Peyer's patch (tissue), 4 donors: ENCODE data around the gene RPS3. TPM values are rescaled to one million over a fixed set of nuclear protein-coding genes. Genes with fewer than 3 reads are reported as not detected.

ENCODE experiments used
- DNase-seq, 3 donors: peaks; one replicate each; pipeline ENCODE4 v3.0.0-alpha.2; 2017 to 2019
- H3K27ac ChIP-seq, 4 donors: fragments of 200-600 bp; sonication (generic); one replicate each; pipeline ENCODE4 v1.5.1; 2016 to 2019
- H3K27me3 ChIP-seq, 2 donors: fragments of 200-600 bp; sonication (generic); one replicate each; pipeline ENCODE4 v1.5.1; 2019
- H3K36me3 ChIP-seq, 3 donors: fragments of 200-600 bp; sonication (generic); one replicate each; pipeline ENCODE4 v1.5.1; 2016 to 2019
- H3K4me1 ChIP-seq, 4 donors: fragments of 200-600 bp; sonication (generic); one replicate each; pipeline ENCODE4 v1.5.1; 2016 to 2019
- H3K4me3 ChIP-seq, 4 donors: fragments of 200-600 bp; sonication (generic); 1 replicate in 3 of 4; 2 replicates in 1 of 4; pipeline ENCODE4 v1.5.1; 2016 to 2019; ENCODE audit warnings: mild to moderate bottlenecking in 1 of 4
- H3K9me3 ChIP-seq, 4 donors: fragments of 200-600 bp; sonication (generic); one replicate each; pipeline ENCODE4 v1.5.1; 2016 to 2019; ENCODE audit warnings: mild to moderate bottlenecking in 1 of 4
- POLR2A ChIP-seq, 2 donors: fragments of 450-650 bp; IDR thresholded peaks; one replicate each; pipeline ENCODE4 v1.5.1; 2017; ENCODE audit warnings: antibody characterized with exemption in 2 of 2, mild to moderate bottlenecking in 2 of 2, moderate library complexity in 2 of 2
- total RNA-seq, 4 donors: library from RNA; depleted of rRNA; stranded (reverse); fragments of >200 nt; gene quantifications; one replicate each; pipeline ENCODE4 v1.1.0, GENCODE V29; 2016
- TF ChIP-seq, protein P1 (sequence below), 6 experiments: fragments of 450-650 bp in 4 of 6; fragments of 200-600 bp in 2 of 6; sonication (generic) in 1 of 6; IDR thresholded peaks; one replicate each; pipeline ENCODE4 v1.5.1; 2017 to 2019; ENCODE audit warnings: antibody characterized with exemption in 6 of 6, mild to moderate bottlenecking in 3 of 6, moderate library complexity in 1 of 6

The RPS3 gene
- total RNA-seq, 4 donors from 2014 or later, result 505 to 1,121 (median 614) TPM

DNA sequence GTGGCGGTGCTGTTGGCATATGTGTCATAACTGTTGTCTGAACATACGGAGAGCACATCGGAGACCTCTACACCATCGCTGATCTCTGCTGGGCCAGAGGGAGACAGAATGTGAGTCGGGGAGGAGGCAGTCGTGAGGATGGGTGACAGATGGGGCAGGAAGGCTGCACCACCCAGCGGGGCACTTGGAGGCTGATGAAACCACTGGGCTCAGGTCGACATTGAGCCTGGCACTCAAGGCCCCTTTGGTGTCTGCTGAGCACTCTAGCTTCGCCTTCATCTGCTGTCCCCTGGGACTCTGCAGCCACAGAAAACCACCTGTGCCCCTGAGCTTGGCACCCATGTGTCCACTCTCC is 36.2 kb downstream of the RPS3 start:
- Histone ChIP-seq H3K36me3 (no peaks in the 10 kb centered on the region), H3K4me3 (no peak overlapping the region), H3K27ac (no peak overlapping the region)

DNA sequence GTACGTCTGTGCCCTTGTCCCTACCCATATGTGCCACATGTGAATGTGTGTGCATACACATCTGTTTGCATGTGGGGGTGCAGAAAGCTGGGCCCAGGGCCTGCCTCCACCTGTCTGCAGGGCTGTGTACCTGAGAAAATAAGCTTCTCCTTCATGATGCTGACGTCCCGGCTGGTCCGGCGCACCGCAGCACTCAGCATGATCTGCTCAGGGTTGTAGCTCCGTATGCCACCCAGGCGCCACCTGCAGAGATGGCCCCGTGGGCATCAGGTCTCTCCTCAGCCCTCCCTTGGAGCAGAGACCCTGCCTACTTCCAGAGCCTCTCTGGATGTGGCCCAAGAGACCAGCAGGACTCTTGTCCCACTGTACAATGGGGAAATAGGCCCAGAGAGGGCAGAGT is 37.5 kb downstream of the RPS3 start:
- no peaks in the 10 kb centered on the region for H3K4me1 ChIP-seq
- no peak for TF ChIP-seq POLR2A (IDR thresholded peaks at IDR 0.05)
- TF ChIP-seq, protein P1, sequence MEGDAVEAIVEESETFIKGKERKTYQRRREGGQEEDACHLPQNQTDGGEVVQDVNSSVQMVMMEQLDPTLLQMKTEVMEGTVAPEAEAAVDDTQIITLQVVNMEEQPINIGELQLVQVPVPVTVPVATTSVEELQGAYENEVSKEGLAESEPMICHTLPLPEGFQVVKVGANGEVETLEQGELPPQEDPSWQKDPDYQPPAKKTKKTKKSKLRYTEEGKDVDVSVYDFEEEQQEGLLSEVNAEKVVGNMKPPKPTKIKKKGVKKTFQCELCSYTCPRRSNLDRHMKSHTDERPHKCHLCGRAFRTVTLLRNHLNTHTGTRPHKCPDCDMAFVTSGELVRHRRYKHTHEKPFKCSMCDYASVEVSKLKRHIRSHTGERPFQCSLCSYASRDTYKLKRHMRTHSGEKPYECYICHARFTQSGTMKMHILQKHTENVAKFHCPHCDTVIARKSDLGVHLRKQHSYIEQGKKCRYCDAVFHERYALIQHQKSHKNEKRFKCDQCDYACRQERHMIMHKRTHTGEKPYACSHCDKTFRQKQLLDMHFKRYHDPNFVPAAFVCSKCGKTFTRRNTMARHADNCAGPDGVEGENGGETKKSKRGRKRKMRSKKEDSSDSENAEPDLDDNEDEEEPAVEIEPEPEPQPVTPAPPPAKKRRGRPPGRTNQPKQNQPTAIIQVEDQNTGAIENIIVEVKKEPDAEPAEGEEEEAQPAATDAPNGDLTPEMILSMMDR (IDR thresholded peaks at IDR 0.05), result no peak
- no peaks in the 10 kb centered on the region for H3K9me3 ChIP-seq
- H3K36me3 ChIP-seq, result no peaks in the 10 kb centered on the region
- H3K27ac ChIP-seq, result no peak overlapping the region
- H3K27me3 ChIP-seq, result no peaks in the 10 kb centered on the region
- no peak overlapping the region for H3K4me3 ChIP-seq
- no peak for DNase-seq

More for the DNA sequence above, 36.2 kb downstream of the RPS3 start:
- no peak for TF ChIP-seq POLR2A (IDR thresholded peaks at IDR 0.05)
- TF ChIP-seq, protein P1 (IDR thresholded peaks at IDR 0.05), result no peak
- H3K4me1 ChIP-seq, result peaks cover 0 to 4% (median 4%) of the 10 kb centered on the region in 4 donors
- no peaks in the 10 kb centered on the region for H3K9me3 ChIP-seq
- no peak for DNase-seq
- H3K27me3 ChIP-seq, result no peaks in the 10 kb centered on the region

DNA sequence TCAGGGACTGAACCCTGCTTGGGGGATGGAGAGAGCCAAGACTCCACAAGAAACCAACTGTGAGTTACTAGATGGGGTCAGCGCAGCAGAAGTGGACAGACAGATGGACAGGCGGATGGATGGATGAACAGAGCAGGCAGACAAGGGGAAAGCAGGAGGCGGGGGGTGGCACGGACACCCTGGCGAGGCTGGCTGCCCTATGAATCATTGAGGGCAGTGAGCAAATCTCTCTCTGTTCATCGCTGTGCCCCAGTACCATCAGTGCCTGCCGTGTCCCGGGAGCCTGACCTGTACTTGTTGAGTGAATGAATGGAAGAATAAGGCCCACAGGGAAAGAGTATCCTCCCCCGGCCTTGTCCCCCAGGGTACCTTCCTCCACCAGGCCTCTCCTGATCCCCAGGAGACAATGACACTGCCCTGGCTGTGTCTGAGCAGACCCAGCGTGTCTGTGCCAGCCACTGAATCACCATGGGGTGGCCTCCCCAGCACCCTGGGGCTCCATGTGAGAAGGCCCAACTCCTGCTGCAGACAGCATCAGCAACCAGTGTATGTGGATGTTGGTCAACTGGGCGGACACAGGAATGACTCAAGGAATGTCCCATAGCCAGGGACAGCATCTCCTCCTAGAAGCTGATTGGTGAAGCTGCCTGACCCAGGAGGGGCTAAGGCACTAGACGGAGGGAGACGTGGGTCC is 38.8 kb downstream of the RPS3 start:
- TF ChIP-seq, protein P1 (IDR thresholded peaks at IDR 0.05), result no peak
- no peak for TF ChIP-seq POLR2A (IDR thresholded peaks at IDR 0.05)
- no peak overlapping the region for H3K27ac ChIP-seq
- H3K9me3 ChIP-seq, result no peaks in the 10 kb centered on the region
- no peak for DNase-seq
- no peaks in the 10 kb centered on the region for H3K36me3 ChIP-seq
- no peak overlapping the region for H3K4me3 ChIP-seq
- H3K27me3 ChIP-seq, result no peaks in the 10 kb centered on the region
- no peaks in the 10 kb centered on the region for H3K4me1 ChIP-seq

DNA sequence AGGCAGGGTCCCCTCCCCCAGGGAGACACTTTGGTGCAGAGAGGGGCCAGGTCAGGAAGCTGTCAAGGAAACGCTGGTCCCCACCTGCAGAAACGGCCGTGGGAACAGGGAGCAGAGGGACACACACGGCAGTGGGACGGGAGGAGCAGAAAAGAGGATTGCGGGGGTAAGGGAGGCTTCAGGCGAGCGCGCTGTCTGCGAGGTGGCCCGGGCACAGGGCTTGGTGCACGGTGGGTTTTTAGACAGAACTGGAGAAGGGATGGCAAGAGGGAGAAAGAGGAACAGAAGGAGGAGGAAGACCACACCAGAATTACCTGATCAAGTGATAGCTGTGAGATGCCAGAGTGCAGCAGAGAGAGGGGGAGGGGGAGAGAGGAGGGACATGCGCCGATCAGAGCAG is 39.7 kb downstream of the RPS3 start:
- Histone ChIP-seq H3K9me3 (no peaks in the 10 kb centered on the region), H3K27ac (no peak overlapping the region), H3K4me3 (no peak overlapping the region), H3K27me3 (no peaks in the 10 kb centered on the region), H3K4me1 (no peaks in the 10 kb centered on the region), H3K36me3 (no peaks in the 10 kb centered on the region)
- TF ChIP-seq POLR2A (IDR thresholded peaks at IDR 0.05), result no peak
- TF ChIP-seq, protein P1 (IDR thresholded peaks at IDR 0.05), result no peak
- no peak for DNase-seq

DNA sequence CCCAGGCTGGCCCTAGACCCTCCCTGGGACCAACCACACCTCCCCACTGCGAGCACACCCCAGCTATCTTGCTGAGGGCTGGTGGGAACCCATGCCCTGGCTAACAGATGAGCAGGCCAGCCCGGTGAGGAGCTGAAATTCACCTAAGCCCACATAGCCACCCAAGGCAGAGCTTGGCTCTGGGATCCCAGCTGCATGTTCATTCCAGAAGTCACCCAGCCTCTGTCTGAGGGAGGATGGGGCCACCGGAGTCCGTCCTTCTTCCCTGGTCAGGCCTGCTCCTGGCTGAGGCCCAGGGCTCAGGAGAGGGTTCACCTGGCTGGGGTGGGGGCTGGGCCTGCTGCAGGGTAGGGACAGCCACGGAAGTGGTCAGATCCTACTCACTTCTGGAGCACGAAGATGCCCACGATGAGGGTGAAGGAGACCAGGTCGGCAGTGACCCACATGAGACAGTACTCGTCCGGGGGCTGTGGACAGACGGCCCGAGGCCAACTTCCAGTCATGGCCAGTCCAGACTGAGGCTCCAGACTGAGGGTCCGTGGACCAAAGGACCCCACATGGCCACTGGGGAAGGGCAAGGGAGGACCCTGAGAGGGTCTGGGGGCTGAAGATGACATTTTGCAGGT is 40.3 kb downstream of the RPS3 start:
- no peak for DNase-seq
- Histone ChIP-seq H3K4me1 (no peaks in the 10 kb centered on the region), H3K9me3 (no peaks in the 10 kb centered on the region), H3K4me3 (no peak overlapping the region), H3K27me3 (no peaks in the 10 kb centered on the region), H3K27ac (no peak overlapping the region), H3K36me3 (no peaks in the 10 kb centered on the region)
- TF ChIP-seq, protein P1 (IDR thresholded peaks at IDR 0.05), result no peak
- TF ChIP-seq POLR2A (IDR thresholded peaks at IDR 0.05), result no peak
